ENCODE results near the gene MRPL52.
"Not testable (repeated sequence)": the region's sequence is repeated elsewhere in the genome, so short reads cannot be mapped to it uniquely, and the experiment has no call there.

MRPL52 gene

GRCh38 chr14:22839159-22839779 lies 9.6 kb downstream of the MRPL52 start:
- DNase-seq (ENCODE audit: low read depth in 2 of 2): no peak

- DNase-seq (ENCODE audit: low read depth in 2 of 2): no peak
Measured at GRCh38 chr14:22841311-22841710, 11.6 kb downstream of the MRPL52 start.

DNA sequence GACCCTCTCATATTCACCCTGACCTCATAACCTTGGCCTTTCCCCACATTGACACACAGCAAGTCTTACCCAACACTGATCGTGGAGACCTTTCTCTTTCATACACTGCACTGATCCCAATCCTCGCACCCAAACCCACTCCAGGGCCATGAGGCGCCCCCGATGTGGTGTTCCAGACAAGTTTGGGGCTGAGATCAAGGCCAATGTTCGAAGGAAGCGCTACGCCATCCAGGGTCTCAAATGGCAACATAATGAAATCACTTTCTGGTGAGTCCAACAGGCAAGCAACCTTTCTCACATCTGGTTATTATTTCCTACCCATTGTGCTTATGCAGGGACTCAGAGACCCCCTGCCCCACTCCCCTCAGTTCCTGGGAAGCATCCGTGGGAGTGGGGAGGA lies 12.1 kb downstream of the MRPL52 start:
- DNase-seq (ENCODE audit: low read depth in 2 of 2): no peak

DNA sequence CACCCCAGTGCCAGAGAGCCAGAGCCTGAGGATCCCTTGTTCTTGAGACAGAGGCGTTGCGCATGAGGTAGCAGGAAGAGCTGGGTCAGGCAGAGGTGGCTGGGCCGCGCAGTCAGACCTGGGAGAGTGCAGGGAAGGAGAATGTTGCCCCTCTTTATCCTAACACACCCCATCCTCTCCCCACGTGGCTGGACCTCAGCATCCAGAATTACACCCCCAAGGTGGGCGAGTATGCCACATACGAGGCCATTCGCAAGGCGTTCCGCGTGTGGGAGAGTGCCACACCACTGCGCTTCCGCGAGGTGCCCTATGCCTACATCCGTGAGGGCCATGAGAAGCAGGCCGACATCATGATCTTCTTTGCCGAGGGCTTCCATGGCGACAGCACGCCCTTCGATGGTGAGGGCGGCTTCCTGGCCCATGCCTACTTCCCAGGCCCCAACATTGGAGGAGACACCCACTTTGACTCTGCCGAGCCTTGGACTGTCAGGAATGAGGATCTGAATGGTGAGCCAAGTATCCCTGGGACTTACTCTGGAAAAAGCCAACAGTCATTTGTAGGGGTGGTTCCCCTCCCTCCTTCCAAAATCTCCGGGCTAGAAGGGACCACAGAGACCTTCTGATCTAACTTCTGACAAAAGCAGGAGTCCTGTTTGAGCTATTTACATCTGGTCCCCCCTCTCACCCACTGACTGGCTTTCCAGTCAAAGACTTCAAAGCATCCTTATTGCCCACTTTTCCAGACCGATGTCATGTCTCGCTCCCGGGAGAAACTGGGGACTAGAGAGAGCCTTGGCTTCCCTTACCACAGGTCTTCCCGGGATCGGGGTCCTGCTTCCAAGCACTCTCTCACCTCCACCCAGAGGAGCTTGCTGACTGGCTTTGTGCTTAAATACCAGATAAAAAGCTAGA lies 12.8 kb downstream of the MRPL52 start:
- no peak for DNase-seq (ENCODE audit: low read depth in 2 of 2)

DNA sequence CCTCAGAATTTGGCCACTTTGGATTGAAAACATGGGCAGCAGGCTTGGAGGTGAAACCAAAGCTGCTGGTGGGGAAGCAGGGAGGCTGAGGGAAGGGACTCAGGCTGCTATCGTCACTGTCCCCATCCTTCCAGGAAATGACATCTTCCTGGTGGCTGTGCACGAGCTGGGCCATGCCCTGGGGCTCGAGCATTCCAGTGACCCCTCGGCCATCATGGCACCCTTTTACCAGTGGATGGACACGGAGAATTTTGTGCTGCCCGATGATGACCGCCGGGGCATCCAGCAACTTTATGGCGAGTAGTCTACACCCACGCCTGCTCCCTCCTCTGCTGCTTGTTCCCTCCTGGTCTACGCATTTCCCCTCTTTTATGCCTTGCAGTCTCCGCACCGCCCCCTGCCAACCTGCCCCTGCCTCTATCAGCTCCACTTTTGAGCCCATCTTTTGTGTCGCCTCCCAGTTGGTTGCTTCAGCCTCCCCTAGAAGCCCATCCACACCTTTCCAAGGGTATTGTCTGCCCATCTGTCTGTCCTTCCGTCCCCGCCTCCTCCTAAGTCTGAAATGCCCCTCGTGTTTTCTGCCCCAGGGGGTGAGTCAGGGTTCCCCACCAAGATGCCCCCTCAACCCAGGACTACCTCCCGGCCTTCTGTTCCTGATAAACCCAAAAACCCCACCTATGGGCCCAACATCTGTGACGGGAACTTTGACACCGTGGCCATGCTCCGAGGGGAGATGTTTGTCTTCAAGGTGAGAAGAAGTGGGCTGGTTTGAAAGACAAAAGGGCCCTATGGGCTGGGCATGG lies 13.6 kb downstream of the MRPL52 start:
- DNase-seq (ENCODE audit: low read depth in 2 of 2): no peak

- no peak for DNase-seq (ENCODE audit: low read depth in 2 of 2)
Measured at GRCh38 chr14:22844221-22845102, 14.8 kb downstream of the MRPL52 start.

- DNase-seq (ENCODE audit: low read depth in 2 of 2): no peak
Measured at GRCh38 chr14:22845103-22845394, 15.4 kb downstream of the MRPL52 start.

DNA sequence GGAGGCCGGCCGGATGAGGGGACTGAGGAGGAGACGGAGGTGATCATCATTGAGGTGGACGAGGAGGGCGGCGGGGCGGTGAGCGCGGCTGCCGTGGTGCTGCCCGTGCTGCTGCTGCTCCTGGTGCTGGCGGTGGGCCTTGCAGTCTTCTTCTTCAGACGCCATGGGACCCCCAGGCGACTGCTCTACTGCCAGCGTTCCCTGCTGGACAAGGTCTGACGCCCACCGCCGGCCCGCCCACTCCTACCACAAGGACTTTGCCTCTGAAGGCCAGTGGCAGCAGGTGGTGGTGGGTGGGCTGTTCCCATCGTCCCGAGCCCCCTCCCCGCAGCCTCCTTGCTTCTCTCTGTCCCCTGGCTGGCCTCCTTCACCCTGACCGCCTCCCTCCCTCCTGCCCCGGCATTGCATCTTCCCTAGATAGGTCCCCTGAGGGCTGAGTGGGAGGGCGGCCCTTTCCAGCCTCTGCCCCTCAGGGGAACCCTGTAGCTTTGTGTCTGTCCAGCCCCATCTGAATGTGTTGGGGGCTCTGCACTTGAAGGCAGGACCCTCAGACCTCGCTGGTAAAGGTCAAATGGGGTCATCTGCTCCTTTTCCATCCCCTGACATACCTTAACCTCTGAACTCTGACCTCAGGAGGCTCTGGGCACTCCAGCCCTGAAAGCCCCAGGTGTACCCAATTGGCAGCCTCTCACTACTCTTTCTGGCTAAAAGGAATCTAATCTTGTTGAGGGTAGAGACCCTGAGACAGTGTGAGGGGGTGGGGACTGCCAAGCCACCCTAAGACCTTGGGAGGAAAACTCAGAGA lies 16.3 kb downstream of the MRPL52 start:
- DNase-seq (ENCODE audit: low read depth in 2 of 2): no peak

- DNase-seq (ENCODE audit: low read depth in 2 of 2): no peak
Measured at GRCh38 chr14:22846811-22847307, 17.2 kb downstream of the MRPL52 start.

GRCh38 chr14:22847661-22848341 lies 18.1 kb downstream of the MRPL52 start:
- DNase-seq (ENCODE audit: low read depth in 2 of 2): no peak

- DNase-seq (ENCODE audit: low read depth in 2 of 2): no peak
Measured at GRCh38 chr14:22848351-22849164, 18.9 kb downstream of the MRPL52 start.

GRCh38 chr14:22849212-22849819 lies 19.6 kb downstream of the MRPL52 start:
- DNase-seq (ENCODE audit: low read depth in 2 of 2): no peak

GRCh38 chr14:22850944-22851764 lies 21.5 kb downstream of the MRPL52 start:
- peak in 1 of 2 donors; percentile 24 for DNase-seq (ENCODE audit: low read depth in 2 of 2)

GRCh38 chr14:22852178-22852577 lies 22.5 kb downstream of the MRPL52 start:
- DNase-seq (ENCODE audit: low read depth in 2 of 2): not testable (repeated sequence)

- no peak for DNase-seq (ENCODE audit: low read depth in 2 of 2)
Measured at GRCh38 chr14:22852599-22852939, 22.9 kb downstream of the MRPL52 start.

- DNase-seq (ENCODE audit: low read depth in 2 of 2): peak; percentile 87 to 95
Measured at GRCh38 chr14:22852940-22853767, 23.5 kb downstream of the MRPL52 start.

- DNase-seq (ENCODE audit: low read depth in 2 of 2): not testable (repeated sequence)
Measured at GRCh38 chr14:22854296-22854695, 24.6 kb downstream of the MRPL52 start.

All from stimulated activated CD8-positive, alpha-beta memory T cell treated with anti-CD3 and anti-CD28 coated beads, Interleukin-2, amount 100 ng/mL, for 48 hours (primary cell).